K562 (cell line): ENCODE data around the gene SOHLH2. TPM values are rescaled to one million over a fixed set of nuclear protein-coding genes. Genes with fewer than 3 reads are reported as not detected.

ENCODE experiments used
- ATAC-seq: fragments of 200-7000 bp; cut with Tn5 transposase; 3 replicates; pipeline ENCODE4 v1.9.1; 2020; ENCODE audit warnings: moderate library complexity
- BruUV-seq: library from RNA; stranded (reverse); fragments of 400-500 nt; replicated peaks from 2 replicates; lab custom pipeline; 2021; lab: Mats Ljungman, UMichigan
- CTCF ChIA-PET: fragments of 300-600 bp; formaldehyde crosslinking; extraction: SDS; loops from one replicate; lab custom pipeline; 2021; ENCODE audit warnings: low intra/inter-chr PET ratio; lab: Yijun Ruan, JAX
- POLR2A ChIA-PET: fragments of 300-600, 350-650 bp; sonication (Branson Sonifier 250); formaldehyde crosslinking; extraction: SDS; loops from one replicate; lab custom pipeline; 2021; ENCODE audit warnings: antibody characterized with exemption, inconsistent platforms; lab: Yijun Ruan, JAX
- DNase-seq, 4 experiments: peaks; one replicate each; pipeline versions ENCODE4 v3.0.0 to v3.0.0-alpha.2; 2011 to 2018; ENCODE audit warnings: low spot score in 3 of 4, mixed read lengths in 3 of 4; ENCODE audit errors: extremely low read depth in 1 of 4
- FAIRE-seq: peaks from 2 replicates; lab custom pipeline; 2011; peaks lifted over from hg19 to GRCh38; lab: Jason Lieb, UNC
- H2AFZ ChIP-seq: 2 replicates; pipeline ENCODE4 v1.6.0; 2011; ENCODE audit warnings: low read depth, low read length, control low read depth, inconsistent platforms
- H3K27ac ChIP-seq: fragments of 200-600 bp; 3 replicates; pipeline ENCODE4 v1.8.0; 2011; ENCODE audit warnings: low read depth, mild to moderate bottlenecking, control low read depth, inconsistent platforms, low read length, moderate library complexity, mixed read lengths; ENCODE audit errors: extremely low read depth
- H3K27me3 ChIP-seq, 2 experiments: fragments of 300-600 bp in 1 of 2; 2 replicates in 1 of 2; 3 replicates in 1 of 2; pipeline versions ENCODE4 v1.6.0 to v1.8.0; 2011; ENCODE audit warnings: inconsistent platforms in 2 of 2, low read length in 2 of 2, mild to moderate bottlenecking in 1 of 2, mixed read lengths in 1 of 2, moderate library complexity in 1 of 2; ENCODE audit not compliant: control insufficient read depth in 2 of 2, insufficient read depth in 2 of 2
- H3K36me3 ChIP-seq: fragments of 300-600 bp; 3 replicates; pipeline ENCODE4 v1.8.0; 2011; ENCODE audit warnings: mild to moderate bottlenecking, low read length, inconsistent platforms; ENCODE audit not compliant: control insufficient read depth, insufficient read depth
- H3K4me1 ChIP-seq, 2 experiments: fragments of 200-600 bp in 1 of 2; replicated peaks in 1 of 2; 2 replicates in 1 of 2; 3 replicates in 1 of 2; pipeline versions ENCODE4 v1.5.1 to v1.8.0; 2011; ENCODE audit warnings: inconsistent platforms in 2 of 2, low read length in 2 of 2, mild to moderate bottlenecking in 1 of 2, mixed read lengths in 1 of 2, moderate library complexity in 1 of 2; ENCODE audit not compliant: control insufficient read depth in 2 of 2, insufficient read depth in 2 of 2
- H3K4me2 ChIP-seq: 2 replicates; pipeline ENCODE4 v1.6.1; 2011; ENCODE audit warnings: low read length, control low read depth, inconsistent platforms, mixed read lengths; ENCODE audit not compliant: insufficient read depth
- H3K4me3 ChIP-seq: fragments of 200-600 bp; sonication (generic), shearing (Covaris generic); 2 replicates; pipeline ENCODE4 v1.5.1; 2016; ENCODE audit warnings: control low read depth, inconsistent platforms
- H3K79me2 ChIP-seq: fragments of 200-600 bp; 3 replicates; pipeline ENCODE4 v1.8.0; 2011; ENCODE audit warnings: low read length, inconsistent platforms; ENCODE audit not compliant: control insufficient read depth, insufficient read depth
- H3K9ac ChIP-seq, 2 experiments: 2 replicates each; pipeline versions ENCODE4 v1.6.0 to v1.6.1; 2011; ENCODE audit warnings: low read depth in 2 of 2, low read length in 2 of 2, control low read depth in 1 of 2, inconsistent platforms in 1 of 2, mild to moderate bottlenecking in 1 of 2, mixed read lengths in 1 of 2; ENCODE audit not compliant: insufficient read depth in 1 of 2
- H3K9me1 ChIP-seq: one replicate; pipeline ENCODE4 v1.6.0; 2011; ENCODE audit warnings: inconsistent platforms, mild to moderate bottlenecking, low read length, moderate library complexity; ENCODE audit not compliant: control insufficient read depth, insufficient read depth
- H3K9me3 ChIP-seq: replicated peaks from 2 replicates; pipeline ENCODE4 v1.5.1; 2011; ENCODE audit warnings: low read depth, low read length, inconsistent platforms; ENCODE audit not compliant: control insufficient read depth, insufficient read depth
- H4K20me1 ChIP-seq: replicated peaks from 2 replicates; pipeline ENCODE4 v1.6.1; 2011; ENCODE audit warnings: low read length, inconsistent platforms, mixed read lengths; ENCODE audit not compliant: control insufficient read depth, insufficient read depth
- BRCA1 ChIP-seq, 2 experiments: fragments of 450-650 bp in 1 of 2; sonication (generic) in 1 of 2; formaldehyde crosslinking in 1 of 2; IDR thresholded peaks; 2 replicates each; pipeline versions ENCODE4 v1.5.0 to v1.6.1; 2017 to 2020; ENCODE audit warnings: mild to moderate bottlenecking in 1 of 2, missing genetic modification reagents in 1 of 2
- CBX2 ChIP-seq: fragments of 200-600 bp; sonication (generic); IDR thresholded peaks from one replicate; pipeline ENCODE4 v1.6.1; 2012; ENCODE audit warnings: mild to moderate bottlenecking, low read length, inconsistent platforms; ENCODE audit not compliant: insufficient read depth, poor library complexity, severe bottlenecking
- ELF4 ChIP-seq: fragments of 450-650 bp; formaldehyde crosslinking; IDR thresholded peaks from 2 replicates; pipeline ENCODE4 v1.4.0; 2022; ENCODE audit warnings: missing genetic modification characterization
- FOXA1 ChIP-seq: fragments of 450-650 bp; IDR thresholded peaks from 2 replicates; pipeline ENCODE4 v1.6.1; 2016; ENCODE audit warnings: mild to moderate bottlenecking, borderline replicate concordance
- FOXJ2 ChIP-seq: fragments of 200-800 bp; sonication (Bioruptor generic); IDR thresholded peaks from 2 replicates; pipeline ENCODE4 v1.6.1; 2016; ENCODE audit warnings: missing genetic modification characterization, missing compliant biosample characterization
- HNRNPLL ChIP-seq: fragments of 200-400 bp; formaldehyde crosslinking; IDR thresholded peaks from 2 replicates; pipeline ENCODE4 v1.6.1; 2017; ENCODE audit warnings: low read length, low read depth, mild to moderate bottlenecking; ENCODE audit not compliant: poor library complexity, severe bottlenecking
- LEF1 ChIP-seq: fragments of 450-650 bp; IDR thresholded peaks from 2 replicates; pipeline ENCODE4 v1.6.1; 2016; ENCODE audit warnings: mild to moderate bottlenecking
- MYBL2 ChIP-seq, 2 experiments: fragments of 450-650 bp in 1 of 2; sonication (generic) in 1 of 2; formaldehyde crosslinking in 1 of 2; IDR thresholded peaks; 2 replicates each; pipeline versions ENCODE4 v1.6.1 to v1.8.1; 2017 to 2022; ENCODE audit warnings: borderline replicate concordance in 1 of 2, inconsistent platforms in 1 of 2, low read depth in 1 of 2, mild to moderate bottlenecking in 1 of 2, missing genetic modification reagents in 1 of 2, moderate library complexity in 1 of 2
- NFXL1 ChIP-seq: fragments of 450-650 bp; formaldehyde crosslinking; IDR thresholded peaks from 2 replicates; pipeline ENCODE4 v1.4.0; 2021; ENCODE audit warnings: mild to moderate bottlenecking
- RBFOX2 ChIP-seq: fragments of 200-400 bp; formaldehyde crosslinking; IDR thresholded peaks from 2 replicates; pipeline ENCODE4 v1.6.1; 2017; ENCODE audit warnings: low read depth, mild to moderate bottlenecking, low read length, moderate library complexity
- SAFB ChIP-seq: fragments of 200-400 bp; formaldehyde crosslinking; IDR thresholded peaks from 2 replicates; pipeline ENCODE4 v1.6.1; 2017; ENCODE audit warnings: low read depth, low read length, borderline replicate concordance
- SREBF2 ChIP-seq: sonication (generic); formaldehyde crosslinking; IDR thresholded peaks from 2 replicates; pipeline ENCODE4 v1.4.0; 2020; ENCODE audit warnings: mild to moderate bottlenecking, missing genetic modification reagents
- SRSF7 ChIP-seq: fragments of 200-400 bp; formaldehyde crosslinking; optimal IDR thresholded peaks from 2 replicates; pipeline ENCODE3; 2017; ENCODE audit warnings: mild to moderate bottlenecking, low read depth, low read length
- STAG1 ChIP-seq: sonication (generic); formaldehyde crosslinking; IDR thresholded peaks from 2 replicates; pipeline ENCODE4 v1.5.0; 2020; ENCODE audit warnings: missing genetic modification reagents, borderline replicate concordance
- TSC22D4 ChIP-seq: fragments of 450-650 bp; IDR thresholded peaks from 2 replicates; pipeline ENCODE4 v1.6.1; 2016; ENCODE audit warnings: missing genetic modification characterization, missing biosample characterization, control low read depth
- ZEB2 ChIP-seq: fragments of 450-650 bp; IDR thresholded peaks from 2 replicates; pipeline ENCODE4 v1.6.1; 2016
- ZNF134 ChIP-seq: fragments of 250-450 bp; sonication (Bioruptor Pico); conservative IDR thresholded peaks from 2 replicates; pipeline ENCODE4 v1.4.0; 2020
- ZZZ3 ChIP-seq: fragments of 450-650 bp; IDR thresholded peaks from 2 replicates; pipeline ENCODE4 v1.6.1; 2016; ENCODE audit warnings: antibody characterized with exemption, mild to moderate bottlenecking, moderate library complexity
- in situ Hi-C: fragments of 300-500 bp; cut with MboI; formaldehyde crosslinking; loops from 4 replicates; pipeline ENCODE4 v1.15.0; 2018; ENCODE audit warnings: inconsistent platforms, mixed read lengths
- intact Hi-C: fragments of 100-400 bp; cut with micrococcal nuclease; formaldehyde crosslinking; loops from 2 replicates; pipeline ENCODE4 v1.14.2; 2022
- polyA plus RNA-seq, 8 experiments: library from polyadenylated mRNA; depleted of rRNA in 4 of 8; stranded (reverse) in 5 of 8; unstranded in 3 of 8; fragments of >200 nt; fragmentation: Nextera tagmentation in 2 of 8; fragmentation: Illumina TruSeq in 1 of 8; extraction: Ambion mirVana in 2 of 8; extraction: Trizol in 1 of 8; gene quantifications; 2 replicates each; pipeline versions ENCODE4 v1.2.1 to v1.2.3, GENCODE V29; 2011 to 2014; ENCODE audit warnings: inconsistent platforms in 1 of 8, missing spikeins in 1 of 8
- total RNA-seq, 7 experiments: library from RNA; depleted of rRNA in 6 of 7; stranded (reverse); fragments of >200 nt in 6 of 7; fragmentation: Illumina TruSeq in 2 of 7; extraction: Trizol in 2 of 7; gene quantifications; 2 replicates each; pipeline versions ENCODE4 v1.2.1 to v1.2.3, GENCODE V29; 2011 to 2021; ENCODE audit warnings: low replicate concordance in 1 of 7
- TF ChIP-seq, protein P1 (sequence below): fragments of 250-450 bp; sonication (Bioruptor Pico); IDR thresholded peaks from 2 replicates; pipeline ENCODE4 v1.5.0; 2021
- TF ChIP-seq, protein P2 (sequence below), 2 experiments: IDR thresholded peaks; 2 replicates each; pipeline ENCODE4 v1.6.1; 2011; ENCODE audit warnings: borderline replicate concordance in 1 of 2, control low read depth in 1 of 2, low read depth in 1 of 2, low read length in 1 of 2, mild to moderate bottlenecking in 1 of 2, mixed read lengths in 1 of 2, moderate library complexity in 1 of 2; ENCODE audit not compliant: insufficient read depth in 1 of 2, insufficient read length in 1 of 2, poor library complexity in 1 of 2, severe bottlenecking in 1 of 2; ENCODE audit errors: extremely low read depth in 1 of 2

The SOHLH2 gene
- total and polyA plus RNA-seq, 9 of the 15 experiments (the other 6 are each of a cell fraction or from before 2014, with no cell fraction given) = 10.3 to 26.7 (median 17.0) TPM

DNA sequence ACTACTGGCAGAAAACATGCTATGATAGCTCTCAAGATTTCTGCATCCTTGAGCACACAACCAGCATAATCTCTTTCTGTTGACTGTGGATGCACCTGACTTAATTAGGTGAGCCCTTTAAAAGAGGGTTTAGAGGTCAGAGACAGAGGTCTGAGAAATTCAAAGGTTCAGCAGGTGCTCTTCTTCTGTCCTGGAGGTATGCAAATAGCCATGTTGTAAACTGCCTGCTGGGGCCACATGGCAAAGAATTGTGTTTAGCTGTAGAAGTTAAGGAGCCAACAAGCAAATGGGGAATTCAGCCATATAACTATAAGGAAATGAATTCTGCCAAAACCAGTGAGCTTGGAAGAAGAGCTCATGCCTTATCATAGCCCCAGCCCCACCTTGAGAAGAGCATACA is 71.6 kb downstream of the SOHLH2 start:
- H3K4me2 ChIP-seq = no peak overlapping the region
- no peaks in the 10 kb centered on the region for H3K36me3 ChIP-seq
- no peak overlapping the region for H3K4me3 ChIP-seq
- H2AFZ ChIP-seq = no peak overlapping the region
- no peak overlapping the region for H3K9ac ChIP-seq
- TF ChIP-seq SREBF2 (CRISPR knock-in tag) = no peak
- TF ChIP-seq ELF4 (CRISPR knock-in tag) = no peak
- no peak for TF ChIP-seq ZNF134 (CRISPR knock-in tag)
- no peak for TF ChIP-seq ZZZ3
- no peak for TF ChIP-seq STAG1 (CRISPR knock-in tag)
- no peak for TF ChIP-seq MYBL2 (IDR thresholded peaks at IDR 0.05; ENCODE audit: low read depth)
- no peak for TF ChIP-seq MYBL2 (CRISPR knock-in tag; IDR thresholded peaks at IDR 0.05; ENCODE audit: borderline replicate concordance)
- no peak for TF ChIP-seq ZEB2
- TF ChIP-seq, protein P1, sequence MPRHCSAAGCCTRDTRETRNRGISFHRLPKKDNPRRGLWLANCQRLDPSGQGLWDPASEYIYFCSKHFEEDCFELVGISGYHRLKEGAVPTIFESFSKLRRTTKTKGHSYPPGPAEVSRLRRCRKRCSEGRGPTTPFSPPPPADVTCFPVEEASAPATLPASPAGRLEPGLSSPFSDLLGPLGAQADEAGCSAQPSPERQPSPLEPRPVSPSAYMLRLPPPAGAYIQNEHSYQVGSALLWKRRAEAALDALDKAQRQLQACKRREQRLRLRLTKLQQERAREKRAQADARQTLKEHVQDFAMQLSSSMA (CRISPR knock-in tag) = no peak
- no peak for TF ChIP-seq NFXL1 (CRISPR knock-in tag)
- no peak for TF ChIP-seq FOXJ2 (tag)
- no peak for TF ChIP-seq BRCA1 (IDR thresholded peaks at IDR 0.05)
- no peak for TF ChIP-seq BRCA1 (CRISPR knock-in tag; IDR thresholded peaks at IDR 0.05)
- no peak for TF ChIP-seq FOXA1
- no peak for TF ChIP-seq LEF1
- TF ChIP-seq SAFB = no peak
- TF ChIP-seq RBFOX2 = no peak
- TF ChIP-seq TSC22D4 (tag) = no peak
- TF ChIP-seq HNRNPLL = no peak
- no peak for TF ChIP-seq CBX2
- no peak for TF ChIP-seq SRSF7
- TF ChIP-seq, protein P2, sequence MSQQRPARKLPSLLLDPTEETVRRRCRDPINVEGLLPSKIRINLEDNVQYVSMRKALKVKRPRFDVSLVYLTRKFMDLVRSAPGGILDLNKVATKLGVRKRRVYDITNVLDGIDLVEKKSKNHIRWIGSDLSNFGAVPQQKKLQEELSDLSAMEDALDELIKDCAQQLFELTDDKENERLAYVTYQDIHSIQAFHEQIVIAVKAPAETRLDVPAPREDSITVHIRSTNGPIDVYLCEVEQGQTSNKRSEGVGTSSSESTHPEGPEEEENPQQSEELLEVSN (IDR thresholded peaks at IDR 0.05; ENCODE audit: borderline replicate concordance in 1 of 2, extremely low read depth in 1 of 2, insufficient read depth in 1 of 2, insufficient read length in 1 of 2, low read depth in 1 of 2, low read length in 1 of 2, poor library complexity in 1 of 2, severe bottlenecking in 1 of 2) = no peak
- no peak overlapping the region for H3K27ac ChIP-seq
- H3K9me1 ChIP-seq = no peaks in the 10 kb centered on the region
- H3K4me1 ChIP-seq = no peaks in the 10 kb centered on the region; a peak in 1 of 5 replicates
- intact Hi-C loops (no loop called here), in situ Hi-C loops (no loop called here)
- POLR2A ChIA-PET = no interaction called here
- no peaks in the 10 kb centered on the region for H4K20me1 ChIP-seq
- no peaks in the 10 kb centered on the region for H3K27me3 ChIP-seq
- H3K9me3 ChIP-seq = no peaks in the 10 kb centered on the region
- no TSS peak for BruUV-seq
- CTCF ChIA-PET = no interaction called here
- FAIRE-seq (no peak), DNase-seq (no peak), ATAC-seq (no peak)
- H3K79me2 ChIP-seq = no peaks in the 10 kb centered on the region
